IMR-90 (cell line): Measurements from ENCODE around the gene KRTAP5-10. TPM values are rescaled to one million over a fixed set of nuclear protein-coding genes. Genes with fewer than 3 reads are reported as not detected.

Source experiments
- ATAC-seq: fragments of 200-7000 bp; cut with Tn5 transposase; 2 replicates; pipeline ENCODE4 v1.9.1; 2020; ENCODE audit warnings: low read depth, mild to moderate bottlenecking, moderate library complexity
- BruUV-seq: library from RNA; stranded (reverse); fragments of 400-500 nt; replicated peaks from 2 replicates; lab custom pipeline; 2021; lab: Mats Ljungman, UMichigan
- CTCF ChIA-PET: fragments of 300-600 bp; formaldehyde crosslinking; extraction: SDS; loops from one replicate; lab custom pipeline; 2021; ENCODE audit warnings: antibody characterized with exemption; lab: Yijun Ruan, JAX
- POLR2A ChIA-PET: fragments of 300-600 bp; sonication (Branson Sonifier 250); formaldehyde crosslinking; loops from one replicate; lab custom pipeline; 2022; ENCODE audit warnings: antibody characterized with exemption; ENCODE audit not compliant: unreplicated experiment; lab: Charles Lee
- DNase-seq: peaks from one replicate; pipeline ENCODE4 v3.0.0; 2013
- H2AFZ ChIP-seq: replicated peaks from 2 replicates; pipeline ENCODE3; 2013; ENCODE audit warnings: low read length, mild to moderate bottlenecking; ENCODE audit not compliant: poor library complexity
- H2AK5ac ChIP-seq: 2 replicates; pipeline ENCODE4 v1.6.1; 2013; ENCODE audit warnings: low read depth, low read length, inconsistent platforms
- H2AK9ac ChIP-seq: replicated peaks from 2 replicates; pipeline ENCODE3; 2013; ENCODE audit warnings: mild to moderate bottlenecking, low read depth, low read length, moderate library complexity; ENCODE audit not compliant: poor library complexity
- H2BK120ac ChIP-seq: 2 replicates; pipeline ENCODE4 v1.6.1; 2013; ENCODE audit warnings: low read depth, low read length, inconsistent platforms
- H2BK15ac ChIP-seq: 3 replicates; pipeline ENCODE4 v1.6.1; 2013; ENCODE audit warnings: low read depth, low read length, inconsistent platforms
- H2BK20ac ChIP-seq: 2 replicates; pipeline ENCODE4 v1.6.1; 2013; ENCODE audit warnings: low read depth, mild to moderate bottlenecking, inconsistent platforms, low read length, moderate library complexity
- H2BK5ac ChIP-seq: 2 replicates; pipeline ENCODE4 v1.6.1; 2013; ENCODE audit warnings: mild to moderate bottlenecking, low read depth, low read length, inconsistent platforms; ENCODE audit not compliant: poor library complexity, severe bottlenecking
- H3K14ac ChIP-seq: replicated peaks from 2 replicates; pipeline ENCODE4 v1.6.1; 2013; ENCODE audit warnings: low read depth, low read length, inconsistent platforms
- H3K18ac ChIP-seq: 2 replicates; pipeline ENCODE4 v1.6.1; 2013; ENCODE audit warnings: low read depth, low read length, control low read depth
- H3K23ac ChIP-seq: 2 replicates; pipeline ENCODE4 v1.6.1; 2013; ENCODE audit warnings: low read depth, low read length, inconsistent platforms
- H3K27ac ChIP-seq: 2 replicates; pipeline ENCODE4 v1.5.1; 2013; ENCODE audit warnings: mild to moderate bottlenecking, control low read depth, low read length; ENCODE audit not compliant: insufficient read depth
- H3K27me3 ChIP-seq: 2 replicates; pipeline ENCODE4 v1.6.1; 2013; ENCODE audit warnings: low read length; ENCODE audit not compliant: control insufficient read depth, insufficient read depth
- H3K36me3 ChIP-seq: 2 replicates; pipeline ENCODE4 v1.6.1; 2013; ENCODE audit warnings: low read length, mixed read lengths; ENCODE audit not compliant: control insufficient read depth, insufficient read depth
- H3K4ac ChIP-seq: 2 replicates; pipeline ENCODE4 v1.6.1; 2013; ENCODE audit warnings: low read depth, low read length, inconsistent platforms
- H3K4me1 ChIP-seq: 2 replicates; pipeline ENCODE4 v1.6.1; 2013; ENCODE audit warnings: low read length, mixed read lengths; ENCODE audit not compliant: control insufficient read depth, insufficient read depth
- H3K4me2 ChIP-seq: 2 replicates; pipeline ENCODE4 v1.6.1; 2013; ENCODE audit warnings: low read depth, mild to moderate bottlenecking, control low read depth, low read length, moderate library complexity
- H3K4me3 ChIP-seq: 2 replicates; pipeline ENCODE4 v1.5.1; 2013; ENCODE audit warnings: low read depth, mild to moderate bottlenecking, control low read depth, low read length, moderate library complexity; ENCODE audit not compliant: insufficient read depth
- H3K56ac ChIP-seq: 2 replicates; pipeline ENCODE4 v1.6.1; 2013; ENCODE audit warnings: low read length, inconsistent platforms; ENCODE audit not compliant: insufficient read depth; ENCODE audit errors: extremely low read depth
- H3K79me1 ChIP-seq, 2 experiments: 2 replicates each; pipeline ENCODE4 v1.6.1; 2013; ENCODE audit warnings: low read length in 2 of 2, inconsistent platforms in 1 of 2, low read depth in 1 of 2
- H3K9ac ChIP-seq: 2 replicates; pipeline ENCODE4 v1.6.1; 2013; ENCODE audit warnings: low read depth, low read length, control low read depth
- H3K9me1 ChIP-seq: 2 replicates; pipeline ENCODE4 v1.6.1; 2013; ENCODE audit warnings: low read length, inconsistent platforms; ENCODE audit not compliant: insufficient read depth
- H3K9me3 ChIP-seq: 2 replicates; pipeline ENCODE4 v1.6.1; 2013; ENCODE audit warnings: low read length; ENCODE audit not compliant: control insufficient read depth, insufficient read depth
- H4K20me1 ChIP-seq: 2 replicates; pipeline ENCODE4 v1.6.1; 2013; ENCODE audit warnings: low read length, inconsistent platforms; ENCODE audit not compliant: insufficient read depth
- H4K5ac ChIP-seq: 2 replicates; pipeline ENCODE4 v1.6.1; 2013; ENCODE audit warnings: mild to moderate bottlenecking, low read depth, low read length, control low read depth
- H4K8ac ChIP-seq, 2 experiments: 2 replicates each; pipeline ENCODE4 v1.6.1; 2013; ENCODE audit warnings: low read depth in 2 of 2, low read length in 2 of 2, control low read depth in 1 of 2, inconsistent platforms in 1 of 2
- H4K91ac ChIP-seq: 2 replicates; pipeline ENCODE4 v1.6.1; 2013; ENCODE audit warnings: low read depth, low read length, inconsistent platforms; ENCODE audit not compliant: insufficient read depth
- BHLHE40 ChIP-seq: fragments of 150-350 bp; IDR thresholded peaks from 2 replicates; pipeline ENCODE4 v1.6.1; 2016; ENCODE audit warnings: mild to moderate bottlenecking, low read depth, low read length
- MAZ ChIP-seq: IDR thresholded peaks from 2 replicates; pipeline ENCODE4 v1.6.1; 2012; ENCODE audit warnings: low read depth, mild to moderate bottlenecking, low read length, improper control_type of control experiment, moderate library complexity, borderline replicate concordance
- MXI1 ChIP-seq: IDR thresholded peaks from 2 replicates; pipeline ENCODE4 v1.6.1; 2012; ENCODE audit warnings: low read depth, mild to moderate bottlenecking, low read length, moderate library complexity, borderline replicate concordance
- WGBS, 2 experiments: methylation state at CpG; one replicate each; pipeline versions ENCODE4 v1.1.5 to v1.1.7; 2013; ENCODE audit warnings: missing lambda C conversion rate in 2 of 2; ENCODE audit not compliant: insufficient read length in 1 of 2; ENCODE audit errors: extremely low coverage in 2 of 2; 5-methylcytosine and 5-hydroxymethylcytosine counted together
- dilution Hi-C: fragments of 300-500 bp; cut with HindIII; formaldehyde crosslinking; loops from one replicate; pipeline ENCODE4 v1.14.3; 2018; ENCODE audit warnings: low sequenced_read_pairs; ENCODE audit not compliant: unreplicated experiment
- in situ Hi-C: fragments of 300-500 bp; cut with MboI; formaldehyde crosslinking; loops from 3 replicates; pipeline ENCODE4 v1.14.3; 2019; ENCODE audit warnings: low sequenced_read_pairs, inconsistent platforms, mixed read lengths
- intact Hi-C: fragments of 100-400 bp; cut with micrococcal nuclease; formaldehyde crosslinking; loops from 2 replicates; pipeline ENCODE4 v1.10.0; 2022
- polyA plus RNA-seq, 3 experiments: library from polyadenylated mRNA; depleted of rRNA; stranded (reverse); fragments of >200 nt; gene quantifications; 2 replicates each; pipeline ENCODE4 v1.2.3, GENCODE V29; 2012; ENCODE audit warnings: low replicate concordance in 1 of 3
- total RNA-seq: library from RNA; depleted of rRNA; stranded (reverse); fragments of >200 nt; gene quantifications from 2 replicates; pipeline ENCODE4 v1.2.3, GENCODE V29; 2012
- TF ChIP-seq, protein P1 (sequence below): conservative IDR thresholded peaks from 2 replicates; pipeline ENCODE4 v1.5.1; 2012; ENCODE audit warnings: mild to moderate bottlenecking, low read depth, low read length, improper control_type of control experiment

KRTAP5-10 gene
- total and polyA plus RNA-seq, 2 of the 4 experiments (the other 2 are of a cell fraction): not detected

DNA sequence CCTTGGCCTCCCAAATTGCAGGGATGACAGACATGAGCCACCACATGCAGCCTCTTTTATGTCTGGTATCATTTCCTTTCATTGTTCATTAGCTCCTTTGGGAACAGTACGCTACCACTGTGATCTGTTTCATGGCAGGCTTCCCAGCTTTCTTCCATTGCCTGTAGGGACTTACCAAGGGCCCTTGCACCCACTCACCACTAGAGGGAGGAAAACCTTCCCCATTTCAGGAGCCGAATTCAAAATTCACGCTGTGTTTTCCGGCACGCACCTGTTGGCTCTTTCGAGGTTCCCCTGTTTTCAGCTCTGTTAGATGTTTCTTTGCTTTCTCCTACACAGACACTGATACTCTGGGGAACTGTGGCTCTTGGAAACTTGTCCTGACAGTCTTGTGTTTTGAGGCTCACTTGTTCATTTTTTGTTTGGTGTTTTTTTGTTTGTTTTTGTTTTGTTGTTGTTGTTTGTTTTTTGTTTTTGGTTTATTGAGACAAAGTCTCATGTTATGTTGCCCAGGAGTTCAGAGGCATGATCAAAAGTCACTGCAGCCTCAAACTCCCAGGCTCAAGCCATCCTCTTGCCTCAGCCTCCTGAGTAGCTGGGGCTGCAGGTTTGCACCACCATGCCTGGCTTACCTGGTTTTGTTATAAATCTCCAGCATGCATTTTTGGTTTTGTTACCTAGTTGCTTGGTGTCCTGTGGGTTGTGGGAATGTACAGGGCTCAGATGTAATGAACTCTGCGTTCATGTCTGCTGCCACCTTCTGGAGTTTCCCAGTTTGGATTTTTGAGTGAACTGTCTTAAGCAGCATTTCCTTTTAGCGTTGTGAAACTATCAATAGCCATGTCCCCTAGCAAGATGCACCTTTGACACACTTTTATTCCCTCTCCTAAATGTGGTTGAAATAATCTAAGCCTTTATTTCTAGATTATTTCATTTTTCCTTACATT lies 15.0 kb downstream of the KRTAP5-10 start:
- no peak overlapping the region for H3K27ac ChIP-seq
- H3K23ac ChIP-seq: no peak overlapping the region
- no peaks in the 10 kb centered on the region for H3K9me1 ChIP-seq
- H3K4me3 ChIP-seq: no peak overlapping the region
- H2BK120ac ChIP-seq: no peak overlapping the region
- no peaks in the 10 kb centered on the region for H4K20me1 ChIP-seq
- no peaks in the 10 kb centered on the region for H3K79me1 ChIP-seq
- no peak overlapping the region for H2BK5ac ChIP-seq
- intact Hi-C loops: no loop called here
- H4K8ac ChIP-seq: no peak overlapping the region
- H2AK5ac ChIP-seq: no peak overlapping the region
- BruUV-seq: no TSS peak
- H2BK20ac ChIP-seq: no peak overlapping the region
- ATAC-seq (peak; percentile 98), DNase-seq (peak; percentile 72)
- no peak overlapping the region for H2BK15ac ChIP-seq
- no CpG with 5 or more reads among the region's 8 CpGs for WGBS, 2 experiments
- H3K4me1 ChIP-seq: no peaks in the 10 kb centered on the region
- H3K27me3 ChIP-seq: peaks cover 18% of the 10 kb centered on the region
- no peak overlapping the region for H3K56ac ChIP-seq
- no peaks in the 10 kb centered on the region for H3K9me3 ChIP-seq
- H3K14ac ChIP-seq: no peak overlapping the region
- no peak overlapping the region for H4K91ac ChIP-seq
- CTCF ChIA-PET: interaction anchor here (0.7 to 1.4 kb wide), 4 partner anchors 9 to 40 kb away, joined by 3 to 4 read pairs (median 4); no protein-coding TSS in a partner anchor
- POLR2A ChIA-PET: no interaction called here
- no peak overlapping the region for H3K4me2 ChIP-seq
- H2AK9ac ChIP-seq: no peak overlapping the region
- no peak overlapping the region for H3K4ac ChIP-seq
- H3K36me3 ChIP-seq: no peaks in the 10 kb centered on the region
- TF ChIP-seq BHLHE40 (no peak), MXI1 (no peak), MAZ (no peak)
- TF ChIP-seq, protein P1, sequence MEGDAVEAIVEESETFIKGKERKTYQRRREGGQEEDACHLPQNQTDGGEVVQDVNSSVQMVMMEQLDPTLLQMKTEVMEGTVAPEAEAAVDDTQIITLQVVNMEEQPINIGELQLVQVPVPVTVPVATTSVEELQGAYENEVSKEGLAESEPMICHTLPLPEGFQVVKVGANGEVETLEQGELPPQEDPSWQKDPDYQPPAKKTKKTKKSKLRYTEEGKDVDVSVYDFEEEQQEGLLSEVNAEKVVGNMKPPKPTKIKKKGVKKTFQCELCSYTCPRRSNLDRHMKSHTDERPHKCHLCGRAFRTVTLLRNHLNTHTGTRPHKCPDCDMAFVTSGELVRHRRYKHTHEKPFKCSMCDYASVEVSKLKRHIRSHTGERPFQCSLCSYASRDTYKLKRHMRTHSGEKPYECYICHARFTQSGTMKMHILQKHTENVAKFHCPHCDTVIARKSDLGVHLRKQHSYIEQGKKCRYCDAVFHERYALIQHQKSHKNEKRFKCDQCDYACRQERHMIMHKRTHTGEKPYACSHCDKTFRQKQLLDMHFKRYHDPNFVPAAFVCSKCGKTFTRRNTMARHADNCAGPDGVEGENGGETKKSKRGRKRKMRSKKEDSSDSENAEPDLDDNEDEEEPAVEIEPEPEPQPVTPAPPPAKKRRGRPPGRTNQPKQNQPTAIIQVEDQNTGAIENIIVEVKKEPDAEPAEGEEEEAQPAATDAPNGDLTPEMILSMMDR: peak; percentile 70
- dilution Hi-C loops: no loop called here
- no peak overlapping the region for H2AFZ ChIP-seq
- no peak overlapping the region for H3K9ac ChIP-seq
- H4K5ac ChIP-seq: no peak overlapping the region
- in situ Hi-C loops: no loop called here
- H3K18ac ChIP-seq: no peak overlapping the region
